Measurements from ENCODE around the gene CHRNB2. TPM values are rescaled to one million over a fixed set of nuclear protein-coding genes. Genes with fewer than 3 reads are reported as not detected.

Gene CHRNB2
- polyA plus RNA-seq, 1 donor (not counting 4 experiments of a cell fraction or from before 2014, with no cell fraction given) = 0.09 TPM

GRCh38 chr1:154520333-154520732, 47.2 kb upstream of the CHRNB2 start:
- Histone ChIP-seq H3K27me3 (ENCODE audit: control insufficient read depth, extremely low read depth, insufficient read depth, low read length) (peaks cover 2% of the 10 kb centered on the region), H3K9me1 (ENCODE audit: control insufficient read depth, extremely low read depth, insufficient read depth, low read length) (no peaks in the 10 kb centered on the region), H4K20me1 (ENCODE audit: control insufficient read depth, extremely low read depth, insufficient read depth, low read length) (no peaks in the 10 kb centered on the region), H3K9ac (ENCODE audit: control insufficient read depth, extremely low read depth, insufficient read depth, low read length) (no peak overlapping the region), H3K36me3 (ENCODE audit: control insufficient read depth in 2 of 2, extremely low read depth in 1 of 2, insufficient read depth in 2 of 2, low read length in 2 of 2) (no peaks in the 10 kb centered on the region), H3K4me3 (ENCODE audit: control insufficient read depth in 2 of 3, extremely low read depth in 1 of 3, insufficient read depth in 2 of 3, low read depth in 1 of 3, low read length in 3 of 3) (no peak overlapping the region), H3K4me2 (ENCODE audit: control insufficient read depth, extremely low read depth, insufficient read depth, low read depth, low read length) (no peak overlapping the region), H3K79me2 (ENCODE audit: control insufficient read depth, insufficient read depth, low read length) (no peaks in the 10 kb centered on the region), H2AFZ (ENCODE audit: control insufficient read depth, low read length) (peak overlapping the region; percentile 78), H3K9me3 (ENCODE audit: control insufficient read depth, low read depth, low read length) (no peaks in the 10 kb centered on the region), H3K4me1 (ENCODE audit: control insufficient read depth, extremely low read depth, insufficient read depth, low read length) (peaks cover 12% of the 10 kb centered on the region), H3K27ac (ENCODE audit: control insufficient read depth, insufficient read depth, low read length) (no peak overlapping the region)
- FAIRE-seq (no peak), DNase-seq (ENCODE audit: low read depth, low spot score) (no peak)
- no peak for TF ChIP-seq EZH2 (IDR thresholded peaks at IDR 0.05; ENCODE audit: low read length)
- no peak for TF ChIP-seq CTCF (optimal IDR thresholded peaks at IDR 0.05 in 1 of 3, IDR thresholded peaks at IDR 0.05 in 1 of 3, conservative IDR thresholded peaks at IDR 0.05 in 1 of 3; ENCODE audit: extremely low read depth in 1 of 3, insufficient read depth in 2 of 3, low read length in 3 of 3)
- dilution Hi-C loops (cut with MboI; ENCODE audit: extremely low pct_ligation_motif_present, low sequenced_read_pairs) = no loop called here

GRCh38 chr1:154521695-154522094, 45.9 kb upstream of the CHRNB2 start:
- no peak for DNase-seq (ENCODE audit: low read depth, low spot score)
- Histone ChIP-seq H3K36me3 (ENCODE audit: control insufficient read depth in 2 of 2, extremely low read depth in 1 of 2, insufficient read depth in 2 of 2, low read length in 2 of 2) (no peaks in the 10 kb centered on the region), H3K27me3 (ENCODE audit: control insufficient read depth, extremely low read depth, insufficient read depth, low read length) (no peaks in the 10 kb centered on the region), H3K27ac (ENCODE audit: control insufficient read depth, insufficient read depth, low read length) (no peak overlapping the region), H3K9me1 (ENCODE audit: control insufficient read depth, extremely low read depth, insufficient read depth, low read length) (no peaks in the 10 kb centered on the region), H3K4me1 (ENCODE audit: control insufficient read depth, extremely low read depth, insufficient read depth, low read length) (peaks cover 12% of the 10 kb centered on the region), H3K4me3 (ENCODE audit: control insufficient read depth in 2 of 3, extremely low read depth in 1 of 3, insufficient read depth in 2 of 3, low read depth in 1 of 3, low read length in 3 of 3) (no peak overlapping the region), H4K20me1 (ENCODE audit: control insufficient read depth, extremely low read depth, insufficient read depth, low read length) (no peaks in the 10 kb centered on the region), H3K9me3 (ENCODE audit: control insufficient read depth, low read depth, low read length) (no peaks in the 10 kb centered on the region), H3K4me2 (ENCODE audit: control insufficient read depth, extremely low read depth, insufficient read depth, low read depth, low read length) (no peak overlapping the region), H3K79me2 (ENCODE audit: control insufficient read depth, insufficient read depth, low read length) (no peaks in the 10 kb centered on the region), H2AFZ (ENCODE audit: control insufficient read depth, low read length) (no peak overlapping the region), H3K9ac (ENCODE audit: control insufficient read depth, extremely low read depth, insufficient read depth, low read length) (no peak overlapping the region)
- dilution Hi-C loops (cut with MboI; ENCODE audit: extremely low pct_ligation_motif_present, low sequenced_read_pairs) = no loop called here
- FAIRE-seq = no peak
- no peak for TF ChIP-seq EZH2 (IDR thresholded peaks at IDR 0.05; ENCODE audit: low read length)
- no peak for TF ChIP-seq CTCF (optimal IDR thresholded peaks at IDR 0.05 in 1 of 3, IDR thresholded peaks at IDR 0.05 in 1 of 3, conservative IDR thresholded peaks at IDR 0.05 in 1 of 3; ENCODE audit: extremely low read depth in 1 of 3, insufficient read depth in 2 of 3, low read length in 3 of 3)
